Neural cell (in vitro differentiated cells): ENCODE results near the gene S100A16. TPM values are rescaled to one million over a fixed set of nuclear protein-coding genes. Genes with fewer than 3 reads are reported as not detected.
A peak's percentile ranks its signal among the peaks of the same experiment; 100 is the strongest.

ENCODE experiments used
- H2AFZ ChIP-seq: fragments of 200-600, 300-800 bp; sonication (generic), shearing (Covaris generic); 2 replicates; pipeline ENCODE4 v1.6.0; 2014; ENCODE audit warnings: low read depth, mild to moderate bottlenecking, antibody characterized with exemption, low read length, moderate library complexity
- H3F3A ChIP-seq: fragments of 200-600 bp; shearing (Covaris generic); 2 replicates; pipeline ENCODE4 v1.6.1; 2016; ENCODE audit warnings: mild to moderate bottlenecking, moderate library complexity, mixed read lengths, antibody characterized with exemption, low read length; ENCODE audit not compliant: insufficient read depth, poor library complexity, severe bottlenecking
- H3K27ac ChIP-seq: fragments of 200-600, 300-800 bp; sonication (generic), shearing (Covaris generic); 2 replicates; pipeline ENCODE4 v1.5.1; 2014; ENCODE audit warnings: mild to moderate bottlenecking, low read length, moderate library complexity
- H3K27me3 ChIP-seq: fragments of 300-800, 200-600 bp; sonication (generic), shearing (Covaris generic); 2 replicates; pipeline ENCODE4 v1.6.0; 2014; ENCODE audit warnings: mild to moderate bottlenecking, low read depth, low read length, moderate library complexity; ENCODE audit not compliant: insufficient read depth
- H3K36me3 ChIP-seq: fragments of 300-800, 200-600 bp; sonication (generic), shearing (Covaris generic); 2 replicates; pipeline ENCODE4 v1.5.1; 2014; ENCODE audit warnings: mild to moderate bottlenecking, antibody characterized with exemption, low read length, moderate library complexity; ENCODE audit not compliant: insufficient read depth
- H3K4me2 ChIP-seq: fragments of 300-800, 200-600 bp; sonication (generic), shearing (Covaris generic); 2 replicates; pipeline ENCODE4 v1.6.0; 2014; ENCODE audit warnings: mild to moderate bottlenecking, low read length
- H3K4me3 ChIP-seq: fragments of 300-800, 200-600 bp; sonication (generic), shearing (Covaris generic); 2 replicates; pipeline ENCODE4 v1.5.1; 2014; ENCODE audit warnings: mild to moderate bottlenecking, low read length, moderate library complexity
- H3K79me2 ChIP-seq: fragments of 200-600 bp; shearing (Covaris generic); replicated peaks from 2 replicates; pipeline ENCODE4 v1.6.0; 2014; ENCODE audit warnings: mild to moderate bottlenecking, low read length, moderate library complexity; ENCODE audit not compliant: insufficient read depth
- H3K9ac ChIP-seq: fragments of 300-800, 200-600 bp; sonication (generic), shearing (Covaris generic); 2 replicates; pipeline ENCODE4 v1.6.1; 2016; ENCODE audit warnings: mild to moderate bottlenecking, low read length, mixed read lengths
- H3K9me2 ChIP-seq: fragments of 200-600 bp; shearing (Covaris generic); 2 replicates; pipeline ENCODE4 v1.6.1; 2016; ENCODE audit warnings: mild to moderate bottlenecking, low read length, mixed read lengths; ENCODE audit not compliant: insufficient read depth
- H3K9me3 ChIP-seq: fragments of 200-600, 300-800 bp; sonication (generic), shearing (Covaris generic); 2 replicates; pipeline ENCODE4 v1.6.1; 2016; ENCODE audit warnings: mild to moderate bottlenecking, mixed run types, low read length, moderate library complexity, mixed read lengths
- H4K20me1 ChIP-seq: fragments of 200-600 bp; shearing (Covaris generic); 2 replicates; pipeline ENCODE4 v1.6.1; 2016; ENCODE audit warnings: mild to moderate bottlenecking, mixed run types; ENCODE audit not compliant: insufficient read depth
- EP300 ChIP-seq: fragments of 450-650 bp; conservative IDR thresholded peaks from 2 replicates; pipeline ENCODE4 v1.6.1; 2014; ENCODE audit warnings: antibody characterized with exemption, mild to moderate bottlenecking, moderate library complexity; ENCODE audit not compliant: poor library complexity, severe bottlenecking
- EZH2 ChIP-seq: fragments of 200-600, 300-800 bp; shearing (Covaris generic), sonication (generic); IDR thresholded peaks from 2 replicates; pipeline ENCODE4 v1.6.1; 2014; ENCODE audit warnings: antibody characterized with exemption, low read length, borderline replicate concordance, mild to moderate bottlenecking; ENCODE audit not compliant: insufficient read depth, poor library complexity, severe bottlenecking
- MXI1 ChIP-seq: fragments of 450-650 bp; conservative IDR thresholded peaks from 2 replicates; pipeline ENCODE4 v1.6.1; 2014; ENCODE audit warnings: antibody characterized with exemption, mild to moderate bottlenecking; ENCODE audit not compliant: poor library complexity, severe bottlenecking
- POLR2AphosphoS5 ChIP-seq: IDR thresholded peaks from 2 replicates; pipeline ENCODE4 v1.6.1; 2012
- RAD21 ChIP-seq: fragments of 450-650 bp; conservative IDR thresholded peaks from 2 replicates; pipeline ENCODE4 v1.6.1; 2014; ENCODE audit warnings: antibody characterized with exemption, mild to moderate bottlenecking, moderate library complexity
- REST ChIP-seq: IDR thresholded peaks from 2 replicates; pipeline ENCODE4 v1.6.1; 2012; ENCODE audit warnings: borderline replicate concordance
- SMC3 ChIP-seq: fragments of 450-650 bp; conservative IDR thresholded peaks from 2 replicates; pipeline ENCODE4 v1.6.1; 2014; ENCODE audit warnings: antibody characterized with exemption, mild to moderate bottlenecking, moderate library complexity; ENCODE audit not compliant: poor library complexity
- TAF1 ChIP-seq: IDR thresholded peaks from 2 replicates; pipeline ENCODE4 v1.6.1; 2012; ENCODE audit warnings: low read depth
- polyA plus RNA-seq: library from polyadenylated mRNA; depleted of rRNA; stranded (reverse); fragments of >200 nt; gene quantifications from 2 replicates; pipeline ENCODE4 v1.2.3, GENCODE V29; 2014
- TF ChIP-seq, protein P1 (sequence below): fragments of 450-650 bp; IDR thresholded peaks from 2 replicates; pipeline ENCODE4 v1.5.1; 2014; ENCODE audit warnings: antibody characterized with exemption, mild to moderate bottlenecking, moderate library complexity; ENCODE audit not compliant: poor library complexity, severe bottlenecking

S100A16 gene
- polyA plus RNA-seq, 1 donor from 2014 or later, result not detected

- peaks cover 3% of the 10 kb centered on the region for H3F3A ChIP-seq
- H3K4me2 ChIP-seq, result no peak overlapping the region
- peaks cover 15% of the 10 kb centered on the region for H3K79me2 ChIP-seq
- H2AFZ ChIP-seq, result no peak overlapping the region
- no peak for TF ChIP-seq EZH2
- TF ChIP-seq RAD21, result no peak
- TF ChIP-seq SMC3, result no peak
- H3K27me3 ChIP-seq, result no peaks in the 10 kb centered on the region
- no peaks in the 10 kb centered on the region for H3K9me3 ChIP-seq
- no peak overlapping the region for H3K27ac ChIP-seq
- H3K9me2 ChIP-seq, result no peaks in the 10 kb centered on the region
- H3K9ac ChIP-seq, result no peak overlapping the region
- H3K36me3 ChIP-seq, result no peaks in the 10 kb centered on the region
- no peak overlapping the region for H3K4me3 ChIP-seq
- H4K20me1 ChIP-seq, result no peaks in the 10 kb centered on the region
Measured at GRCh38 chr1:153661111-153661708, 48.3 kb upstream of the S100A16 start.

DNA sequence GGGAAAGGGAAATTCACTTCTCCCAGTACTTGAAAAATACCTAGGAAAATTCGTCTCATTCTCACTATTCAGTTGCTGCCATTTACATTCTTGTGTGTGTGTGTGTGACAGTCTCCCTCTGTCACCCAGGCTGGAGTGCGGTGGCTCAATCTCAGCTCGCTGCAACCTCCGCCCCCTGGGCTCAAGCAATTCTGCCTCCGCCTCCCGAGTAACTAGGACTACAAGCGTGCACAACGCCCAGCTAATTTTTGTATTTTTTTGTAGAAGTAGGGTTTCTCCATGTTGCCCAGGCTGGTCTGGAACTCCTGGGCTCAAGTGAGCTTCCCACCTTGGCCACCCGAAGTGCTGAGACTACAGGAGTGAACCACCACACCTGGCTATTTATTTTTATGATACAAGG is 46.7 kb upstream of the S100A16 start:
- no peak overlapping the region for H3K27ac ChIP-seq
- H3K9me3 ChIP-seq, result no peaks in the 10 kb centered on the region
- H3K36me3 ChIP-seq, result no peaks in the 10 kb centered on the region
- H3K27me3 ChIP-seq, result no peaks in the 10 kb centered on the region
- H4K20me1 ChIP-seq, result no peaks in the 10 kb centered on the region
- H3K4me3 ChIP-seq, result peak overlapping the region; percentile 79
- H3K9me2 ChIP-seq, result no peaks in the 10 kb centered on the region
- H3K79me2 ChIP-seq, result peaks cover 15% of the 10 kb centered on the region
- H3K4me2 ChIP-seq, result peak overlapping the region; percentile 57
- peaks cover 3% of the 10 kb centered on the region for H3F3A ChIP-seq
- peak overlapping the region; percentile 86 for H3K9ac ChIP-seq
- TF ChIP-seq RAD21, result no peak
- no peak for TF ChIP-seq MXI1
- TF ChIP-seq SMC3, result no peak
- TF ChIP-seq POLR2AphosphoS5, result no peak
- TF ChIP-seq EZH2, result no peak
- TF ChIP-seq EP300, result no peak
- TF ChIP-seq, protein P1, sequence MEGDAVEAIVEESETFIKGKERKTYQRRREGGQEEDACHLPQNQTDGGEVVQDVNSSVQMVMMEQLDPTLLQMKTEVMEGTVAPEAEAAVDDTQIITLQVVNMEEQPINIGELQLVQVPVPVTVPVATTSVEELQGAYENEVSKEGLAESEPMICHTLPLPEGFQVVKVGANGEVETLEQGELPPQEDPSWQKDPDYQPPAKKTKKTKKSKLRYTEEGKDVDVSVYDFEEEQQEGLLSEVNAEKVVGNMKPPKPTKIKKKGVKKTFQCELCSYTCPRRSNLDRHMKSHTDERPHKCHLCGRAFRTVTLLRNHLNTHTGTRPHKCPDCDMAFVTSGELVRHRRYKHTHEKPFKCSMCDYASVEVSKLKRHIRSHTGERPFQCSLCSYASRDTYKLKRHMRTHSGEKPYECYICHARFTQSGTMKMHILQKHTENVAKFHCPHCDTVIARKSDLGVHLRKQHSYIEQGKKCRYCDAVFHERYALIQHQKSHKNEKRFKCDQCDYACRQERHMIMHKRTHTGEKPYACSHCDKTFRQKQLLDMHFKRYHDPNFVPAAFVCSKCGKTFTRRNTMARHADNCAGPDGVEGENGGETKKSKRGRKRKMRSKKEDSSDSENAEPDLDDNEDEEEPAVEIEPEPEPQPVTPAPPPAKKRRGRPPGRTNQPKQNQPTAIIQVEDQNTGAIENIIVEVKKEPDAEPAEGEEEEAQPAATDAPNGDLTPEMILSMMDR, result no peak
- no peak for TF ChIP-seq TAF1
- TF ChIP-seq REST, result no peak
- H2AFZ ChIP-seq, result no peak overlapping the region
